ENCODE measurements around the gene RAB3GAP1.

GRCh38 chr2:135175177-135175576 is 123.1 kb downstream of the RAB3GAP1 start:
- TF ChIP-seq CTCF (conservative IDR thresholded peaks at IDR 0.05; ENCODE audit: low read depth, low read length) (no peak), EZH2 (IDR thresholded peaks at IDR 0.05; ENCODE audit: low read length, unreplicated experiment) (no peak)
